ENCODE measurements around the gene NENF.
A peak's percentile ranks its signal among the peaks of the same experiment; 100 is the strongest.
"Not testable (repeated sequence)": the region's sequence is repeated elsewhere in the genome, so short reads cannot be mapped to it uniquely, and the experiment has no call there.

NENF gene

DNA sequence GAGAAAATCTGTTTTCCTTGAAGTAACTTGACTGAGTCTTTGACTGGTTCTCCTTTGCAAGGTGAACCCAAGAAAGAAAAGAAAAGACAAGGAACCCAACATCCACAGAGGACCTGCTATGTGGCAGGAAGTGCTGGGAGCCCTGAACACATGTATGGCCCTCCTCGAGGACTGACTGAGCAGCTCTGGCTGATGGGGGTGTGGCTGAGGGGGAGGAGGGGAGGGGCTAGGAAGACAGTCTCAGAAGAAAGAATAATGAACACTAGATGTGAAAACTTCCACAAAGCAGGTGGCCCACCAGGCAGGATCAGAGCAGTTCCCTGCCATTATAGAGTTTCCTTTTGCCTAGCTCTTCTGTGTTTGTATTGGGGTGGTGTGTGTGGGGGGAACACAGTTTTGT, 26.1 kb downstream of the NENF start:
- DNase-seq (ENCODE audit: extremely low read depth in 1 of 2, low read depth in 1 of 2): no peak

DNA sequence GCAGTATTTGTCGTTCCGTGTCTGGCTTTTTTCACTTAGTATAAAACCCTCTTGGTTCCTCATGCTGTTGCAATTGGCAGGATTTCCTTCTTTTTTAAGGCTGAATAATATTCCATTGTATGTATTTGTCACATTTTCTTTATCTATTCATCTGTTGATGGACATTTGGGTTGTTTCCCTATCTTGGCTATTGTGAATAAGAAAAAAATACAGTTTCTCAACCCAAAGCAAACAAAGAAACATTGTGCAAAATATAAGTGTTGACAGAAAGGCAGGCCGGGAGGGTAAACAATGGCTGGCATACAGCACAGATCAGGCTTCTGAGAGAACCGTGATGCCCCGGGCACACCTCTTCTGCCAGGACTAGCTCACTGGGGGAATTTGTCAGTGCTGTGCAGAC, 26.9 kb downstream of the NENF start:
- no peak for DNase-seq (ENCODE audit: extremely low read depth in 1 of 2, low read depth in 1 of 2)

DNA sequence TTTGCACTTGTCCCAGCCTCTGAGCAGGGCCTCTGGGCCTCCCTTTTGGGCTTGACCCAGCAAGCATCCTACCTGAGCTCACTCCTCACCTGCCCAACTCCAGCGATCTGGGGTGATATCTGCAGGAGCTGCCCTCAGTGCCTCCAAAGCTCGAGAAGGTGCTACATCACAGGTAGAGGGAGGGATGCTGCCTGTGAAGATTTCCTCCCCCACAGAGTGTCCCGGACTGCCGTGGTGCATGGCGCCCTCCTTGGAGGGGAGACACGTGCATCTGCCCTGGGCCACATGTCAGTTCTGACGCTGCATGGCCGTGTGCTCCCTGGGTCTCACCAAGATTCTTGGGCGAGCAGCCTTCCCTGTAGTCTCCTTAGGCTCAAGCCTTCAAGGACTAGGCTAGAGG, 27.7 kb downstream of the NENF start:
- DNase-seq (ENCODE audit: extremely low read depth in 1 of 2, low read depth in 1 of 2): no peak

DNA sequence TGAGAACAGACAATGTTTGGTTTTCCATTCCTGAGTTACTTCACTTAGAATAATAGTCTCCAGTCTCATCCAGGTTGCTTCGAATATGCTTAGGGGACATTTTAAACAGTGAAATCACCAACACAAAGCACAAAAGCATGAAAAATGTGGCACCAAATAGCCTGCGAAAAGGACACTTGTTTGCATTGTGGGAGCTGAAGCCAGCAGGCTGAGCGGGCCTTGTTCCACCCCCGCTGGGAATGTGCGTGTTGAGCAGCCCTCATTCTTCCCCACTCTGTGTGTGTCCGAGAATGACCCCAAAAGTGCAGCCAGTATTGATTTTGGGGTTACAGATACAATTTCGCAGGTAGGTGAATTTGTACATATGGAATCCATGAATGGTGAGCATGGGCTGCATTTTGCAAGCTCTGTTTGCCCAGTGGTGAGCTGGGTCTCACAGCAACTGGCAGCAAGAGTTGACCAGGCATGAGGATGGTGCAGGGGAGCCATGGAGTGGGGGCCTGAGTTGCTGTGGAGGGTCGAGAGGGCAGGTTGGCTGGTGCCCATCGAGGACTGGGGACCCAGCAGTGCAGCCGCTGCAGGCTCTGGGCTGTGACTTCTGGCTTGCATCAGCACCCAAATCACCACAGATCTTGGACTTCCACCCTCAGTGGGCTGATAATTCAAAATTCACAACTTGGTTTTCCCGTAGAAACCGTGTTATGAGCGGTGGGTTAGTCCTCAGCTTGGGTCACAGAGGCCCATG, 29.4 kb downstream of the NENF start:
- DNase-seq (ENCODE audit: extremely low read depth in 1 of 2, low read depth in 1 of 2): no peak

DNA sequence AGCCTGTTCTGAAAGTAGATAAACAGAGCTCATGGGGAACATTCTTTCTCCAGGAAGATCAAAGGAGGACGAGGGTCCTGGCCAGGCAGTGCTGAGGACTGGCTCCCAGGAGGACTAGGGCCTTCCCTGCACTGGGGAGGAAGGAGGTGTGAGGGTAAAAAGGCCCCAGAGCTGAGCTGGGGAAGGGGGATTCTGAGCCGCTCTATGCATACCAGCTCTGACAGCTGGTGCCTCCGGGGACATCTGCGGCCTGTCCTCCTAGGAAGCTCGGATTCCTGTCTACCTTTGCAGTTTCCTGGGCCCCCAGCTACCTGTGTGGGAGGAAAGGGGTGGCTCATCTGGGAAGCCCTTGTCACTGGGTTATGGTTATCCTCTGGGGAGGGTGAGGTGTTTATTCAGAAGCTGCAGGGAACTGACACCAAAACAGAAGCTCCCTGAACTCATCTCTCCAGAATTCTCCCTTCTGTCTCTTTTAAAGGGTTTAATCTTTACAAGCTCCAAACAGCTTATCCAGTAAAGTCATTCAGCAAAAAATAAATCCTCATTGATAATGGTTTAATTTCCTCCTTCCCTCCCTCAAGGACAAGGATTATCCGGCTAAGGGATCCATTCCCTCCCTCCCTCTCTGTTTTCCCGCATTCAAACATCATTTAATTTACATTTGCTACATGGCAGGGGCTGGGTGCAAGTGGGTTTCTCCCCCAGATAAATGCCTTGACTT, 31.0 kb downstream of the NENF start:
- DNase-seq (ENCODE audit: extremely low read depth in 1 of 2, low read depth in 1 of 2): no peak

DNA sequence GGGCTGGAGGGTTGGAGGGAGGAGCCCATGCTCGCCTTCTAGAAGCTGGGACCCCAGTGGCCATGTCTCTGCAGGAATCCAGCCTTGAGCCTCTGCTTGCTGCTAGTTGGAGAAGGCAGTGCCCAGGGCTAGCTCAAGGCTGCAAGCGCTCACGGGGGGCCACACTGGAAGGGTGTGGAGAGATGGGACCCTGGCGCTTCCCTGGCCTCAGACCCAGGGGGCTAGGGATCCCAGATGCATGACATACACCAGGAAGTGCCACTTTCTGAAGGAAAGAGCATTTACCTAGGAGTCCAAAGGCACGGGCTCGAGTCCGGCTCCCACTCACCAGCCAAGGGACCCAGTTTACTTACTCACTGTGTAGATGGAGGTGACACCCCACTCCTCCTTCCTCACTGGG, 32.6 kb downstream of the NENF start:
- no peak for DNase-seq (ENCODE audit: extremely low read depth in 1 of 2, low read depth in 1 of 2)

DNA sequence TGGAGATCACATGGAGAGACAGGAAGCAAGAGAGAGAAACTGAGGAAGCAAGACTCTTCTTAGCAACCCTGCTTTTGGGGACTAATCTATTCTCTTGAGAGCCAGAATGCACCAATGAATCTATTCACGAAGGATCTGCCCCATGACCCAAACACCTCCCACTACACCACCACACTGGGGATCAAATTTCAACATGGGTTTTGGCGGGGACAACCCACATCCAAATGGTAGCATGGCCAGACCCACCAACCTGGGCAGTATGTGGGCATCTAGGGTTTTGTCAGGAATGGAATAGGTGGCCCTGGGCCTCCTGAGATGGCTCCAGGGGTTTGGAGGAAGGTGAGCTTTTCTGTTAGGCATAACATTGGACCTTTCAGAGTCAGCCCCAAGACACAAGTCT, 33.7 kb downstream of the NENF start:
- no peak for DNase-seq (ENCODE audit: extremely low read depth in 1 of 2, low read depth in 1 of 2)

DNA sequence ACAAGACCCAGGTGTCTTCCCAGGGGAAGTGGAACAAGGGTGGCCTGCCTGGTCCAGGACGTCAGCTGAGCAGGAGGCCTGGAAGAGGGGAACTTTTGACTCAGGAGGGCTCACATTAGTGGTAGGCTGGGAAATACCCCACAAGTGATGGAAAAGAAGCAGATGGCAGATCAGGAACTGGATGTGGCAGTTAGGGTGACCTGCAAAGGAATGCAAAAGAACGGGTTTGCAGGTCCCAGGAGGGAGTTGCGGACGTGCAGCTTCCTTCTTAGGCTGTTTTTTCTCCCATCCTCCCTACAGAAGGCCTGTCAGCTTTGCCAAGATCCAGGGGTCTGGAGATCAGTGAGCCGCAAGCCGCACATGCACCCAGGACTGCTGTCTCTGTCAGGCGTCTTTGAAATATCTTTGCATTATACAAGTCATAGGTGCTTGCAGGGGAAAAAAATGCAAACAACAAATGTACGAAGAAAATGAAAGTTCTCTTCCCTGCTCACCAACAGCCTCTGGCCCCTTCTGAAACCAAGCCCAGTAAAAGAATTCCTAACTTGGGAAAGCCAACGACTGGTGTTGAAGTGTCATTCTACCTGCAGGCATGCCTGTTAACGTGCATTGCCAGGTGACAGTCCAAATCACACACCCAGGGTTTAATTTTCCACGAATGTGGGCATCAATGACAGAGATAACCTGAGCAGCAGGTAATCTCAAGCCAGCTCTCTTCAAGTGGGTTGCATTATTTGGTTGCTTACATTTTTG, 34.4 kb downstream of the NENF start:
- DNase-seq (ENCODE audit: extremely low read depth in 1 of 2, low read depth in 1 of 2): no peak

DNA sequence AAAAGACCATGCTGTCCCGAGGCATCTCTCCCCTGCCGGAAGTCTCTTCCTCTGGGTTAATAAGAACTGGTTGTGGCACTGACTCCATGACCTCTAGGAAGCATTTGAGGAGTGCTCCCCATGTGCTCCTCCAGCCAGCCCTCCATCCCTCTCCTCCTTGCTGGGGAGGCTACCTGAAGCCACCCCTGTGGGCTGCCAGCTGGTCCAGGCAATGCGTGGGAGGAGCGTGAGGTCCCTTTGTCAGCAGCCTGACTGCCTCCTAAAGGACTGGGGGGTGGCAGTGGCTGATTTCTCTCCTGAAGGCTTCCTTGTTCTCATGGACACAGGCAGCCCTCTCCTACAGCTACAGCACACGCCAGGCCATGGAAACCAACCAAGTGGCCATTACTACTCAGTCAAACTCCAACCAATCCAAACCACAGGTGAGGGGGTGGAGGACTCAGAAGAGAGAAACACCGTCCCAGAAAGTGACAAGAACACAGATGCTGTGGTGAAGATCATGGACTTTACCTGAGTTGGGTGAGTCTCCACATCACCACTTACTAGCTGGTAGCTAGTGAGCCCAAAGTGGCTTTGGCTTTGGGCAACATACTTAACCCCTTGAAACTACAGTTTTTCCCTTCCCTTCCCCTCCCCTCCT, 35.2 kb downstream of the NENF start:
- no peak for DNase-seq (ENCODE audit: extremely low read depth in 1 of 2, low read depth in 1 of 2)

DNA sequence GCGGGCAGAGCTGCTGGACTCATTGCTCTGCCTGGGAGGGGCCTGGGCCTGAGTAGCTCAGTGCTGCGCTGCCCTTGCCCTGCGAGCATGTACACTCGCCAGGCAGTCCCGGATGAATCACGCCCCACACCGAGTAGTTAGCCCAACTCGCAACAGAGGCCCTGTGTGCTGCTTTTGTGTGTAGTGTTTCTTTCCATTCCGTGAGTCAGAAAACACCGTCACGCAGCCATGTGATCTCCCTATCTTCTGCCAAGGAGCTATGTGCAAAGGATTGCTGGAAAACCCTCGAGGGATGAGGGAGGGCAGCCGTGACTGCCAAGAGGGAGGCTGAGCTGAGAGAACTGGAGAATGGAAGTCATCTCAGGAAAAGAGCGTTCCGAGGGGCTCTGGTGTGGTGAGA, 37.3 kb downstream of the NENF start:
- DNase-seq (ENCODE audit: extremely low read depth in 1 of 2, low read depth in 1 of 2): no peak

DNA sequence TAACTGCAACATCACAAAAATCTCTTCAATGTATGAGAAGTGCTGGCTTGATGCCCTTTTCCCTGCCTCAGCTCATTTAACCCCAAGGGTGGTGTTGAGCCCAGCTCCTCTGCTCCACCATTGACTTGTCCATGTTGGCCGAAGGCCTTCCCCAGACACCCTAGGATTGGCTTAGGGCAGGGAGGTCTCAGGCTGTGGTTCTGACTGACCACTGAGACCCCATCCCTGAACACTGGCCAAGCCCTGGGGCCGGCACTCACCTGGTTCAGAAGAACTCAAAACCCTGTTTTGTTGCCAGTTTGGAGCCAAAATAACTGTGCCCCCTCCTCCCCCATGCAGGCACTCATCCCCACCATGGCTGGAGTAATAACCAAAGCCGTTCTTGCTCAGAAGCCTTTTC, 38.6 kb downstream of the NENF start:
- no peak for DNase-seq (ENCODE audit: extremely low read depth in 1 of 2, low read depth in 1 of 2)

DNA sequence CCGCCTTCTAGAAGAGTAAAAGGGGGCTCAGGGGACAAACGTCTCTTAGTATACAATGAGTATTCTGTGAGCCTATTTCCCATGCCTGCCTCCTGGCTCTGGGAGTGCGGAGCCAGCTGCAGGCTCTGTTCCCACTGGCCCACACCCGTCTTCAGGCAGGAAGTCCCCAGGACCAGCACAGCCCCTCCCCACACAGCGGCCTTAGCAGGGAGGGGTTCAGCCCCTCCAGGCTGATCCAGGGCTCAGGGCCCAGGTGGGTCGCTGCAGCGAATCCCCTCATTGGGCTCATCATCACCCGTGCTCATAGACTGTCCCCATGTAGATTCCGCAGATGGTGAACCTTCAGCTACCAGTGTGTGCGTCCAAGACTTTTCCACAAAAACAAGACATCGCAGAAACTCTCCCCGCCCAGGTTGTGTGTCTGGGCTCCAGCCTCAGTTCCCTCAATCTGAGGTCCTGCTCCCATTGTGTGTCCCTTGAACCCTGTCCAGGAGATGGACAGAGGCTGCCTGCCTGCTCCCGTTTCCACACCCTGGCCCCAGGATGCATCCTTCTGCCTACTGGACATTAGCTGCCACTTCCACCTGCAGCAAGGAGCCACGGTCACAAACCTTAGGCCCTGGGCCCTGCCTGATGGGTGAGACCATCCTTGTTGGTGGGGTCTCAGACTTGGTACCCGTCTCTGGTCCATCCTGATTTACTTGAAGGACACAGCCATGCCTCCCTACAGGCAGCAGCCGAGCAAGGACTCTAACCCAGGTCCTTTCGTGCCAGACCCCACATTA, 39.4 kb downstream of the NENF start:
- DNase-seq (ENCODE audit: extremely low read depth in 1 of 2, low read depth in 1 of 2): no peak

DNA sequence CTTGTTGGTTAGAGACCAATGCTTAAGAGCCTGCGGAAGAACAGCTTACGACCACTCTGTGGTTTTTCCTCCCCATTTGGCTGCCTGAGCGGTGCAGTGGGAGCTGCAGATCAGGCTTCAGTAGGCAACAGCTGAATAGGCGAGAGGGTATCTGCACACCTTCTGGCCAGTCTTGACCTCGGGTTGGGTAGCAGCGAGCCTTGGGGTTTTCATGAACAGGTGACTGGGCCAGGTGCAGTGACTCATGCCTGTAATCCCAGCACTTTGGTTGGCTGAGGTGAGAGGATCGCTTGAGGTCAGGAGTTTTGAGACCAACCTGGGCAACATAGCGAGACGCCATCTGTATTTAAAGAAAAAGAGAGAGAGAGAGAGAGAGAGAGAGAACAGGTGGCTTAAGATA, 41.0 kb downstream of the NENF start:
- DNase-seq (ENCODE audit: extremely low read depth in 1 of 2, low read depth in 1 of 2): no peak

DNA sequence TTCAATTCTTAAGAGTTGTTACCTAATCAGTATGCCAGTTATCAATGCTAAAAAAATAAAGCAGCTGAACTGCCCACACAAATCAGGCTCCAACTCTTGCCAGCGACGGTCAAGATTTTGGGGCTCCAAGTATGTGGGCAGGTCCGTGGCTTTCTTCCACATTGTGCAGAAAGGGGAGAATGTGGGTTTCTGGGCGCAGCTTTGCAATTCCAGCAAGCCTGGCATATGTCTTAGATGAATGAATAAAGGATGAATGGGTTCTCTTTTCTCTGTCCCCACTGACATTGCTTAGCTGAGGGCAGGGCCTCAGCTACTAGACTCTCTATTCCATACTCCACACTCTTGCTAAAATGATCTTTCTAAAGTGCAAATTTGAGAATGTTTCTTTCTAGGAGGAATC, 42.4 kb downstream of the NENF start:
- no peak for DNase-seq (ENCODE audit: extremely low read depth in 1 of 2, low read depth in 1 of 2)

DNA sequence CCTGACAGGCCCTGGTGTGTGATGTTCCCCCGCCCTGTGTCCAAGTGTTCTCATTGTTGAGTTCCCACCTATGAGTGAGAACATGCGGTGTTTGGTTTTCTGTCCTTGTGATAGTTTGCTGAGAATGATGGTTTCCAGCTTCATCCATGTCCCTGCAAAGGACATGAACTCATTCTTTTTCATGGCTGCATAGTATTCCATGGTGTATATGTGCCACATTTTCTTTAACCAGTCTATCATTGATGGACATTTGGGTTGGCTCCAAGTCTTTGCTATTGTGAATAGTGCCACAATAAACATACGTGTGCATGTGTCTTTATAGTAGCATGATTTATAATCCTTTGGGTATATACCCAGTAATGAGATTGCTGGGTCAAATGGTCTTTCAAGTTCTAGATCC, 43.1 kb downstream of the NENF start:
- DNase-seq (ENCODE audit: extremely low read depth in 1 of 2, low read depth in 1 of 2): not testable (repeated sequence)

DNA sequence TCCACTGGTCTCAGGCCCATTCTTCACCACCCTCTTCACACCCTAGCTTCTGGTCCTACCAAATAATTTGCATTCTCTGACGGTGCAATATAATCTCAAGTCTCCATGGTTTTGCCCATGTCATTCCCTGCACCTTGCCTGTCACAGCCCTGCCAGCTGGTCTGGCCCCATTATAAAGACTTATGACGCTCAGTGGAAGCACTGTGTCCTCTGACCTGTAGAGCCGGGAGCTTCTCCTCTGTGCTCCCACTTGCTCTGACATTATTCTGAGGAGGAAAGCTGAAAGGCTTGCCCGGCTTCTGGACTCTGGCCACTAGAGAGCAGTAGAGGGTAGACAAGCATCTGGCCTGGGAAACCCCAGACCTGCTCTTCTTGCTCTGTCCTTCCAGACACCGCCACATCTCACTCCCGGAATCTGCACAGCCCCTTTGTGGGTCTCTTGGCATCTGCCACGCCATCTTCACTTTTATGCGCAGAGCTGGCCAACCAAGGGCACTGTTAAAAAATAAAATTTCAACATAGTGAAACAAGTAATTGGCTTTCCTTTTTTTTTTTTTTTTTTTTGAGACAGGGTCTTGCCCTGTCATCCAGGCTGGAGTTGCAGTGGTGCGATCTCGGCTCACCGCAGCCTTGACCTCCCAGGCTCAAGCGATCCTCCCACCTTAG, 44.4 kb downstream of the NENF start:
- DNase-seq (ENCODE audit: extremely low read depth in 1 of 2, low read depth in 1 of 2): peak; percentile 39 to 72

DNA sequence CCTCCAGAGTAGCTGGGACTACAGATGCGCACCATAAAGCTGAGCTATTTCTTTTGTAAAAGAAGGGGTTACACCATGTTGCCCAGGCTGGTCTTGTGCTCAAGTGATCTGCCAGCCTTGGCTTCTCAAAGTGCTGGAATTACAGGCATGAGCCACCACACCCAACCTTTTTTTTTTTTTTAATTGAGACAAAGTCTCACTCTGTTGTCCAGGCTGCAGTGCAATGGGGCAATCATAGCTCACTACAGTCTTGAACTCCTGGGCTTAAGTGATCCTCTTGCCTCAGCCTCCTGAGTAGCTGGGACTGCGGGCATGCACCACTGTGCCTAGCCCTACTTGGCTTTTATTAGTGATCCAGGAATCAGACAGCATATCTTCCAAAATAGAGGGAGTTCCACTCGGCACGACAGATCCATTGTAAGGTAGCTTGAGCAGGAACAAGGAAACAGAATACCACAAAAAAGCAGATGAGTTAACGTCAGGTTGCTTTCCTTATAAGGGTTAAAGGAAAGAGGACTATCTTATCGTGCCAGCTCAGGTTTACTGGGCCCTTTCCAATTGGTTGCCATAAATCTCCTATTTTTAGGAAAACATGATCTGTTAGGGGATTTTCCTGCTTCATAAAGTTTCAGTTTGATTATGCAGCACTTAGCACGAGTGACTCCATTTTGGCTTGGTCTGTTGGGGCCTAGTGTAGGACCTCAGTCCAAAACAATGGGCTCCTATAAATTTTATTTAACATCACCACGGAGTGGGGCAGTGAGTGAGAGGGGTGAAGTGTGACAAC, 45.2 kb downstream of the NENF start:
- no peak for DNase-seq (ENCODE audit: extremely low read depth in 1 of 2, low read depth in 1 of 2)

DNA sequence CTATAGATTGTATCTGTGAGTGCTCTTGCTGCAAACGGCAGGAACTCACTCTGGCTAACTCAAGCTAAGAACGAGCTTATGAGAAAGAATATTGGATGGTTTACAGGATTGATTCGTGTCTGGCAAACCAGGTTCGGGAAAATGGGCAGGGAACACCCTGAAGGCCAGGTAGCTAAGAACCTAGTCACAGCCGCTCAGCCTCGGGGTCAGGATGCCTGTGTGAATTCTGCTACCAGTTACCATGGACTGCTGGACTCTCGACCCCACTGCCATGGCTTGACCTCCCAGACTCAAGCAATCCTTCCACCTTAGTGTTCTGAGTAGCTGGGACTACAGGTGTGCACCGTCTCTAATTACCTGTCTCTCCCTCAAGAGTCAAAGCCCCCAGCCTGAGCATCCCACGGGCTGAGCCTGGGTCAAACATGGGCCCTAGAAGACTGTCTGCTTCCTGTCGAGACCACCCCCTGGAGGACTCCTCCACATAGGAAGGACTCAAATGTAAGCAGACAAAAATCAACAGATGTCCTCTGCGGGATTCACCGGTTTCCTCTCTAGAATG, 45.8 kb downstream of the NENF start:
- no peak for DNase-seq (ENCODE audit: extremely low read depth in 1 of 2, low read depth in 1 of 2)

DNA sequence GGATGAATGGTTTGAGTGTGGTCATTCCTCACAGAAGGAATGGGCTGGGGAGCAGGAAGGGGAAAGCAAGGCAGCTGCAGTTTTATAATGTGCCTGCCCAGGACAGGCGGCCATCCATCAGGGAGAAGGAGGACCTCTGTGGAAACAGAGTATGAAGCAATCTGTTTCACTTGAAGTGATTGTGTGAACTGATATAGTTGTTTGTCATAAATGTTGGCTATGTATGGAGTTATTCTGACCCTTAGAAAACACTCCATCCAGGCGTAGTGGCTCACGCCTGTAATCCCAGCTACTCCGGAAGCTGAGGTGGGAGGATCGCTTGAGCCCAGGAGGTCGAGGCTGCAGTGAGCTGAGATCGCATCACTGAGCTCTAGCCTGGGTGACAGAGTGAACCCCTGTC, 46.5 kb downstream of the NENF start:
- no peak for DNase-seq (ENCODE audit: extremely low read depth in 1 of 2, low read depth in 1 of 2)
